VCaP (cell line): ENCODE data around the gene MAGI1.

Source experiments
- H3K27ac ChIP-seq: fragments of 450-650 bp; 2 replicates; pipeline ENCODE4 v1.5.1; 2017
- TF ChIP-seq, protein P1 (sequence below): fragments of 450-650 bp; conservative IDR thresholded peaks from 2 replicates; pipeline ENCODE4 v1.5.1; 2017; ENCODE audit warnings: mild to moderate bottlenecking, moderate library complexity

The MAGI1 gene

DNA sequence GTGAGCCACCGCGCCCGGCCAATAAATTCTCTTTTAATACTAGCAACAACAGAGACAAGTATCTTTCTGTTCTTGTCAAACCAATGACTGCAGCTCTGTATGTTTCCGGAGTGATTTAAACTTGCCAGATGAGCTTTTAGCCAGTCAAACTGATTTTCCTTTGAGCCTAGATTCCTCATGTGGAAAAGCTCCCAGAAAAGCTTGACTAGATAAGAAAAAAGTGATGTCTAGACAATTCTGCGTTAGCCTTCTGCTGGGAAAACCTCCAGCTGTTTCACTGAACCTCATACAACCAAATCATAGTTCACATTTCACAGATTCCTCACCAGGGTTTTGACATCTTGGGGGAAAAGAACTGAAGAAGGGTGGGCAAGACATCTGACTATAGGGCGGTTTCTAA is 78.6 kb downstream of the MAGI1 start:
- H3K27ac ChIP-seq, result no peak overlapping the region
- TF ChIP-seq, protein P1, sequence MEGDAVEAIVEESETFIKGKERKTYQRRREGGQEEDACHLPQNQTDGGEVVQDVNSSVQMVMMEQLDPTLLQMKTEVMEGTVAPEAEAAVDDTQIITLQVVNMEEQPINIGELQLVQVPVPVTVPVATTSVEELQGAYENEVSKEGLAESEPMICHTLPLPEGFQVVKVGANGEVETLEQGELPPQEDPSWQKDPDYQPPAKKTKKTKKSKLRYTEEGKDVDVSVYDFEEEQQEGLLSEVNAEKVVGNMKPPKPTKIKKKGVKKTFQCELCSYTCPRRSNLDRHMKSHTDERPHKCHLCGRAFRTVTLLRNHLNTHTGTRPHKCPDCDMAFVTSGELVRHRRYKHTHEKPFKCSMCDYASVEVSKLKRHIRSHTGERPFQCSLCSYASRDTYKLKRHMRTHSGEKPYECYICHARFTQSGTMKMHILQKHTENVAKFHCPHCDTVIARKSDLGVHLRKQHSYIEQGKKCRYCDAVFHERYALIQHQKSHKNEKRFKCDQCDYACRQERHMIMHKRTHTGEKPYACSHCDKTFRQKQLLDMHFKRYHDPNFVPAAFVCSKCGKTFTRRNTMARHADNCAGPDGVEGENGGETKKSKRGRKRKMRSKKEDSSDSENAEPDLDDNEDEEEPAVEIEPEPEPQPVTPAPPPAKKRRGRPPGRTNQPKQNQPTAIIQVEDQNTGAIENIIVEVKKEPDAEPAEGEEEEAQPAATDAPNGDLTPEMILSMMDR, result no peak

DNA sequence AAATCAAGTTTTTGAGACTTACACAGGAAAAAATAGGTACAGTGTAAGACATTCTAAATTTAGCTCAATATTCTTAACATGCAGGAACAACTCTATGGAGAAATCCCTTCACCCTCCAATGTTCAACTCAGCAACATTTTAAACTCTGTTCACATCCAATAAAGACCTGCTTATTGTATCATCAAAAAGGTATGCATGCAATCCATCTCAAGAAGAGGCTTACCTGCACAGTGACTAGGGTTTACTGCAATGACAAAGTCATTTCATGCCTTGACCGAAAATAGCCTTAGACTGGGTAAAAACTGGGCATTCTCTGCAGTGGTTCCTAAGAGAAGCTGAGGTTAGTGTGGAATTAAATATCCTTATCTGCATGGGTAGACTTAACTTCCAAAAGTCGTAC is 80.5 kb downstream of the MAGI1 start:
- TF ChIP-seq, protein P1, result no peak
- H3K27ac ChIP-seq, result no peak overlapping the region

DNA sequence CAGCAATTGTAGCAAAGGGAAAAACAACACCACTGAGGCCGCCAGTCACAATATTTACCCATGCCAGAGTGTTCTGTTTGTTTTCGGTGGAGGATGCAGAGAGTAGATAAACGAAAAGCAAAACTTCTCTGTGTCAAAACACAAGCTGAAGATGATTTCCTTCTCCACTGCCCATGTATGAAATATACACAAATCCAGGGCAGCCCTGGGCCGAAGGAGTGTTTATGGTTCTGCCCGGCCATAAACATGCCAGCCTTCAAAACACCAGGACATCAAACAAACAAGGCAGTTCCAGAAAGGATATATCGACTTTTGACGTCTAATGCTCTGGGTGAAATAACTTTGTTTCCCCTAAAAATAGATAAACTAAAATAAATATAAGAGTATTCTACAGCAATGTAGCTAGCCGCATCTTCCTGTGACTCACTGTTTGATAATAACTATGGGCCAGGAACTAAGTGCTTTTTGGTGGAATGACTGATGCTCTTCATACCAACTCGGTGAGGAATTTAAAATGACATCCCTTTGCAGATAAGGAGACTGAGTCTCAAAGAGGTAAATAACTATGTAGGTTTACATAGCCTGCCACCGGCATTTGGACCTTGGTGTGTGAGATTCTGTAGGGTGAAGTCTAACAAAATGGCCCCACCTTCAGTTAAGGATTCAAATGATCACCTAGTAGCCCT is 82.8 kb downstream of the MAGI1 start:
- TF ChIP-seq, protein P1, result no peak

DNA sequence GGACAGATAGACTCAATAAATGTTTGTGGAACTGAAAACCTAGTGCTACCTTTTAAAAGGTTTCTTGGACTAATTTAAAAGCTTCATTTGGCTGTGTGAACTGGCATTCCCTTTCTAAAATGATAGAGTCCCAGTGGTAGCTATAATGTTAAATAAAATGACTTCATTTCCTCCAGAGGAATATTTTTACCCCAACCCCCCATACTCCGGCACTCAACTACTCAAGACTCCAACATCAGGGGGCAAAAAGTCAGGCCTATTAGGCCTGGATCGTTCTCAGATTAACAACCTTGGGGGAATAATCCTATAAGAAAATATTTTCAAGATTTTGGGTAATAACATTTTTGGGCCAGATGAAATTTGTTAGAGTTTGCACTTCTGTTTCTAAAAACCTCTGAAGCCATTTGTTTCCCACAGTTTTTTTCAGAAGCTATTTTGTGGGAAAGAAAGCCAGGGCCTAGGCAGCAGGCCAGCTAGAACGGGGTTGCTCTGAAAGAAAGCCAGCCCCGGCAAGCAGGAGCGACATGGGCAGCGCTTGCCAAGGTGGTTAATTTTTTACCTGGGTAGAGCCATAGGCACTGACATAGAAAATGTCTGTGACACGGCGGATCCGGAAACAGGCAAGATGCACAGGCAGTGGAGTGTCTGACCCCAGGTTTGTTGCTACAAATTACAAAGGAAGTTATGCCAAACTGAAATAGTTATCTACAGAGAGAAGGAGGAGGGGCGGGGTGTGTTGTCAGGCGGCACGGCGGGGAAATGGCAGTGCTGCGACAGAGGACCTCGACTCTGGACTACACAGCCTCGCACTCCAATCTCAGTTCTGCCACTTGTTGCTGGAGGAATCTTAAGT is 84.6 kb downstream of the MAGI1 start:
- TF ChIP-seq, protein P1, result no peak
- peak overlapping the region; percentile 100 for H3K27ac ChIP-seq

More for the DNA sequence above, 82.8 kb downstream of the MAGI1 start:
- H3K27ac ChIP-seq, result peak overlapping the region; percentile 100

DNA sequence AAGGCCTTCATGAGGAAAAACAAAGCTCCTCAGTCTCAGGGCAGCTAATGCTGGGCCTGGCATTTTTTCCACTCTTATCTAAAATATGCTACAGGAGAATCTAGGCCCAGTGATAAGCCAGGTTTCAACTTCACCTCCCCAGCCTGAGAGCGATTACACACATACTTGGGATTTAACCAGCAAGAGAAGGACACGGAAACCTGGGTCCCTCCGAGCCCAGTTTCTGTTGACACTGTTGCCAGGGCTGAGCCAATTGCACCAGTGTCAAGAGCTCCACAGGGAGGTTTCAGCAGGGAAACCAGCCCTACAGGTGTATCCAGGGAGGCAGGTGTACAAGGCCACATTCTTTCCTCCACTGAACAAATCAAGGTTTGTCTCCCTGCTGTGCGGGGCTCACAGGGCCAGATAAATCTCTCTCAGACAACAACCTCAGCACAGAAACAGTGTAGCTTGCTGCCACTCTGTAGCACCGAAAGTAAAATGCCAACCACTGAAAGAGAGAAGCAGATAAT is 85.4 kb downstream of the MAGI1 start:
- H3K27ac ChIP-seq, result peak overlapping the region; percentile 100
- TF ChIP-seq, protein P1, result no peak

DNA sequence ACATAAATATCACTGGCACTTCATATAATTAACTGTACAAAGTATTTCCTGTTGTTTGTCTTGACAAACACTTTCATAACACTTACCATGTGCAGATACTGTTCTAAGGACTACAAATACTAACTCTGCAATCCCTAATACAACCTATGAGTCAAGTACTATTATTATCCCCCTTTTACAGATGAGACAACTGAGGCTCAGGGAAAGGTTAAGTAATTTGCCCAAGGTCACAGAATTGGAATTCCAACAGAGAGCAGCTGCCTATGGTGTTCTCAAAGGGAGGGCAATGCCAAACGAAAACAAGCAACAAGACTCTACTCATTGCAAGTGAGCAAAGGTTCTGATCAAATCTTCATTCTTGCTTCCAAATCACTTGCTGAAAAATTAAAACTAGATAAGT is 85.9 kb downstream of the MAGI1 start:
- TF ChIP-seq, protein P1, result no peak

DNA sequence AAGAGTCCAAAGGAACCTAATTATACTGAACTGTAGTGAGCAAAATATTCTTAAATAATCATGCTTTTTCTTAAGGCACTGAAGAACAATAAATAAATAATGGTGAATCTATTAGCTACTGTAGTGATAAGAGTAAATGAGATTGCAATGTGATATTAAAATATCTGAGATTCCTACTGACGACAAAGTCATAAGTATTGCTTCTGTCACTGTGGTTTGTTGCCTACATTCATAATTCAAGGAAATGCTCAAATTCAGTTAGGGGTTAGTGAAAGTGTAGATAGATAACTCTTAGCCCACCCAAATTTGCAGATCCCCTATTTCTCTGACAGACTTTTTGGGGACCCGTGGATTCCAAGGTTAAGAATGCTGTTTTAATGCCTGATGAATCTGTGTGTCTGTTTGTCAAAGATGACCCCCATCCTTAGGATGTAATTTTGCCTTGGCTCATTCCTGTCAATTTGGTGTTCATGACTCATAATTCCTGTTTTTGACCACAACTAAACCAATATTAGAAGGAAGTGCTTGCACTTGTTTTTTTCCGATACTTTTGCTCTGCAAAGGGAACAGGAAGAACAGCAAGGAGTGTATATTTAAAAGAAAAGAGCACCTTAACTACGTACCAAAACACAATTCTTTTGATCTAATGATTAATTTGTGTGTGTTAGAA is 86.7 kb downstream of the MAGI1 start:
- TF ChIP-seq, protein P1, result no peak
- peak overlapping the region; percentile 100 for H3K27ac ChIP-seq

More for the DNA sequence above, 85.9 kb downstream of the MAGI1 start:
- peak overlapping the region; percentile 100 for H3K27ac ChIP-seq
